Eye (tissue), 1 donor: ENCODE results near the gene ZNF273.
"Not testable (repeated sequence)": the region's sequence is repeated elsewhere in the genome, so short reads cannot be mapped to it uniquely, and the experiment has no call there.

Source experiments
- DNase-seq: peaks from one replicate; pipeline ENCODE4 v3.0.0-alpha.2; 2015

The ZNF273 gene

DNA sequence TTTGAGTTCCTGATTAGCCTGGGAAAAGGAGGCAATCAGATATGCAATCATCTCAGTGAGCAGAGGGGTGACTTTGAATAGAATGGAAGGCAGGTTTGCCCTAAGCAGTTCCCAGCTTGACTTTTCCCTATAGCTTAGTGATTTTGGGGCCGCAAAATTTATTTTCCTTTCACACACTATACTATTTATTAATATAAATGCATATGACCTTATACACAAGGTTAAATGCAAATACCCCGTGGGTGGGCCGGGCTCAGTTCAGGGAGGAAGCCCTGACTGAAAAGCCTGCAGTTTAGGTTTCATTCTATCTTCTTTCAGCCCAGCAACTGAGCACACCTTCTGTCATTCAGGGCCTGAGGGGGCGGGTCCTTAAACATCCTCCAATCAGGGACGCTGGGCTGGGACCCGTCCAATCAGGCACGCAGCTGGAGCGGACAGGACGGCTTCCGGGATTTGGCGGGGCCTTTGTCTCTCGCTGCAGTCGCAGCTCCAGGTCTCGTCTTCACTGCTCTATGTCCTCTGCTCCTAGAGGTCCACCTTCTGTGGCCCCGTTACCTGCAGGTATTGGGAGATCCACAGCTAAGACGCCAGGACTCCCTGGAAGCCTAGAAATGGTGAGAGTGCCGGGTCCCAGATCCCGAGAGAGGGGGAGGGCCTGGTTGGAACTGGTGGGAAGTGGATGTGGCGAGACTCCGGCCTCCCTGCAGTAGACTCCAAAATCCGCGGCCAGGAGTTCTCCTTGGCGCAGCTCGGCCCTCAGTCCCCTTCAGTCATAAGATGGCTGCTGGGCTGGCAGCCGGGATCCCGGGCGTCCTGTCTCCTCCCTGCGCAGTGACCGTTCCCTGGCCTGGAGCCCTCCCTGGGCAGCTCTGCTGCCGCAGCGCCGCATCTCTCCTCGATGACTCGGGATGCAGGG, at the start of gene ZNF273:
TSS of gene ZNF273 (plus strand) at position 468 of the 916 bp plus-strand sequence. CDS start at position 513, 45 bp downstream.
- peak; percentile 96 for DNase-seq

DNA sequence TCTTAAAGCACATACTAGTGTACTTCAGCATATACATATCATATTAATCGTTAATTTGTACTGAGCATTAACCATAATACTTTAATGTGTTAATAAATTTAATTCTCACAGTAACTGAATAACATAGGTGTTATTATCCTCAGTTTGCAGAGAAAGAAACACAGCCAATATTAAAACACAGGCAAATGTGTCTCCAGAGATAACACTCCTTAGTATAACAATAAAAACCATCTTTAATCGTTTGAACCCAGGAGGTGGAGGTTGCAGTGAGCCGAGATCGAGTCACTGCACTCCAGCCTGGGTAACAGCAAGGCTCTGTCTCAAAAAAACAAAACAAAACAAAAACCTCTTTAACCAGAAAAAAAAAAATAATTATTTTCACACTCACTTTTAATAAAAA, 49.4 kb upstream of the ZNF273 start:
- DNase-seq, result no peak

DNA sequence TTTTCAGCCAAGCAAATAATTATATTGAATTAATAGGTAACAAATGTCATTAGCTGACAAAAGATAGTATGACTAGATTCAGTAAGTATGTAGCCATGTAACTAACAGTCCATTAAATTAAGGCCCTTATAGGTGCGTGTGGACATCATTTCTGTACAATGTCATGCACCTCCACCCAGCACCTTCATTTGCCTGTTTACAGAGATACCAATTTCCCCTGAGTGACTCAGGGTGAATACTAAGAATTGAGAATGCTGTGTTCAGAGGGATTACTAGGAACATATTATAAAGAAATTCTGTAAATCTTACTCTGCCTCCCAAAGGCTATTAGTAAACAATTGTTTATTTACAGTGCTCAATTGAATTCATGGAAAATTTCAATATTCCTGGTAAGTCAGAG, 48.1 kb upstream of the ZNF273 start:
- no peak for DNase-seq

DNA sequence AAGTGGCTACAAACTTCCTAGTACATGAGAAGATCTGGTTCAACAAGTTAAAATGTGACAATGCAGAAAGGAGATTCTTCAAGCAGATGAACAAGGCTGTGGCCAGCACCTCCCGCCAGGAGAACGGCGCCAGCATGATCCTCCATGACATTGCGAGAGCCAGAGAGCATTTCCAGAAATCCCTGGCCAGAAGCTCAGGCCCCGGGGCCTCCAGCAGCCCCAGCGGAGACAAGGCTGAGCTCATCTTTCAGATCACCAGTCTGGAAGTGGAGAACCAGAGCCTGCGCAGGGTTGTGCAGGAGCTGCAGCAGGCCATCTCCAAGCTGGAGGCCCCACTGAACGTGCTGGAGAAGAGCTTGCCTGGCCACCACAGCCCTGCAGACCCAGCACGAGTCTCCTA, 40.1 kb upstream of the ZNF273 start:
- DNase-seq, result no peak

DNA sequence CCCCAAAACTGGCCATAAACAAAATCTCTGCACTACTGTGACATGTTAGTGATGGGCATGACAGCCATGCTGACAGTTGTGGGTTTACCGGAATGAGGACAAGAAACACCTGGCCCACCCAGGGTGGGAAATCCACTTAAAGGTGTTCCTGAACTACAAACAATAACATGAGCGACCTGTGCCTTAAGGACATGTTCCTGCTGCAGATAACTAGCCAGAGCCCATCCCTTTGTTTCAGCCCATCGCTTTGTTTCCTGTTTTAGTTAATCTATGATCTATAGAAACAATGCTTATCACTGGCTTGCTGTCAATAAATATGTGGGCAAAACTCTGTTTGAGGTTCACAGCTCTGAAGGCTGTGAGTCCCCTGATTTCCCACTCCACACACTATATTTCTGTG, 39.5 kb upstream of the ZNF273 start:
- not testable (repeated sequence) for DNase-seq

DNA sequence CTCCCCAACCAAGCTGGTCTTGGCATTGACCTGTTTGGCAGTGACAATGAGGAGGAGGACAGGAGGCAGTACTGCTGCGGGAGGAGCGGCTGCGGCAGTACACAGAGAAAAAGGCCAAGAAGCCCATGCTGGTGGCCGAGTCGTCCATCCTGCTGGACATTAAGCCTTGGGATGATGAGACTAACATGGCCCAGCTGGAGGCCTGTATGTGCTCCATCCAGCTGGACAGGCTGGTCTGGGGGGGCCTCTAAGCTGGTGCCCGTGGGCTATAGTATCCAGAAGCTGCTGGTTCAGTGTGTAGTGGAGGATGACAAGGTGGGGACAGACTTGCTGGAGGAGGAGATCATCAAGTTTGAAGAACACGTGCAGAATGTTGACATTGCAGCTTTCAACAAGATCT, 39.1 kb upstream of the ZNF273 start:
- DNase-seq, result no peak

DNA sequence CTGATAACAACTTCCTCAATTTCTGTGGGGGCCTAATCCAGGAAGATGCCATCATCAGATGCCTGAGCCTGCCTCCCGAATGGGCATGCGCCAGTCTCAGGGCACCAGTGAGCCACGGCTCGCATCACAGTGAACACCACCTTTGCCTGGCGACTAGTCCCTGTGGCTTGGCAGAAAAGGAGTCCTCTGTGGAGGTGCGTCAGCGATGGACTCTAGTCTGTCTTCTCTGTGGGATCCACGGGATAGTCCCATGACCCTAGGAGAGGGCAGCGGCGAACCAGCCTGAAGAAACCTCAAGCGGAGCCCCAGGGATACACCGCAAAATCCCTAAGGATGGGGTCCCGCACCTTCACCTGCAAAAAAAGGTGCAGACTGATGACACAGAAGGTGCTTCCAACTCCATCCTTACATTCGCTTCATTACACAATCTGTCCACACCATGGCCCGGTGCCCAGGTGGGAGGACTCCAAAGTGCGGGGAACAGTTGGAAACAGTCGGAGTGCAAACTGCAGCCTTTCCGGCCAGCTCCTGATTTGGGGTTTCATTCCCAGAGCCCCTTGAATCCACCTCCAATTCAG, 35.1 kb upstream of the ZNF273 start:
- no peak for DNase-seq

DNA sequence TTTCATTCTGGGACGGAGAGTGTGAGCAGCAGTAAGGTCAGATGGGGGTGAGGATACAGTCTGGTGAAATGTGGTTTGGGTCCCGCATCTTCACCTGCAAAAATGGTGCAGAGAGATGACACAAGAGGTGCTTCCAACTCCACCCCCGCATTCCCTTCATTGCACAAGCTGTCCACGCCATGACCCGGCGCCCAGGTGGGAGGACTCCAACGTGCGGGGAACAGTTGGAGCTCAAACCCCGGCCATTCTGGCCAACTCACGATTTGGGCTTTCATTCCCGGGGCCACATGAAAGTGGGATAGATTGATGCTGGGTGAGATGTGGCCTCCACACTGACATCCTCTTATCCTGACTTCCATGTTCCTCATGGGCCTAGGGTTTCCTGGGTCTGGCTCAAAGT, 34.6 kb upstream of the ZNF273 start:
- no peak for DNase-seq

DNA sequence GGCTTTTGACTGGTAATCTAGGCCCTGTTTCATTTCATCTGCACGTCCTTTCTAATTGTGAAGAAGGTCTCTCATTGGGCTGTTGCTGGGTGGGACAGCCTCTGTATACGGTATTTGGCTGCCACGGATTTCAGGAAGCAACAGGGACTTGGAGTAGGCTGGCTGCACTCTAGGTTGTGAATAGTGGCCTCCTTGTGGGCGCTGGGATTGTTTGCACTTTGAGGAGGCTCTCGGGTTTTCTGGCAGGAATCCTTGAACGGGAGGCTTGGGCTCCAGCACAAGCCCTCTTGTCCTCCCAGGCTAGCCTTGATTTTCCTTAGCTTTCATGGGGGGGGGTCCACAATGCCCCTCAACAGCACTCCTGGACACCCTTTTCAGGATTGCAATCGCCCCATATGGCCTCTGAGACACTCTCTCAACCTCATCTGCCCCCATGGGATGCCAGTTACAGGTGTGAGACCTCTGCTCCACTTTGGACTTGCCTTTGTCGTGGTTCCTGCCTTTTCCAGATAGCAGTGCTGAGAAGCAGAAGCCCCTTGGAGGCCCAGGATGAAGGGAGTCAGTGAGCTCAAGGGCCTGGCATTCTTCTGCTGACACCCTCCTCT, 33.9 kb upstream of the ZNF273 start:
- DNase-seq, result no peak

DNA sequence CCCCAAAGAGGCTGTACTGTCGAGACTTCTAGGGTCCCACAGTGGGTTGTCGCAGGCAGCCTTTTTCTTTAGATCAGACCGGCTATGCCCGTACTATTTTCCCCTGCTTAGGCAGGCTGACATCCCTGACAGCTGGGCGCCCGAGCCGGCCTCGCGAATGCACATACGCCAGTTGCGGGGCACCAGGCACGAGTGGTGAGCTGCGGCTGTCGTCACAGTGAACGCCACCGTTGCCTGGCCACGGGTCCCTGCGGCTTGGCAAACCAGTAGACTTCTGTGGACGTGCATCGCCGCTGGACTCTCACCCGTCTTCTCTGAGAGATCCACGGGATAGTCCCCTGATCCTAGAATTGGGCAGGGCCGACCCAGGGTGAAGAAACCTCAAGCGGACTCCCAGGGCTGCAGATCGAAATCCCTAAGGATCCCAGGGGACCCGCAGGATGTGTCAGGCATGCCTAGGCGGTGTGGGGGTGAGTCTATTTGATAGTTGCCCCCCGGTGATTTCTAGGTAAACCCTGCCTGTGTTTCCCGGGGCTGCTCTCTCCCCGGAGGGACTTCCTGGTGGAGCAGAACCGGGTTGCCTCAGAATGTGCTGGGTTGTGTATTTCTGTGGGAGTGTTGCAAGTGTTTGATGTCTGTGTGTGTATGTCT, 33.0 kb upstream of the ZNF273 start:
- no peak for DNase-seq

DNA sequence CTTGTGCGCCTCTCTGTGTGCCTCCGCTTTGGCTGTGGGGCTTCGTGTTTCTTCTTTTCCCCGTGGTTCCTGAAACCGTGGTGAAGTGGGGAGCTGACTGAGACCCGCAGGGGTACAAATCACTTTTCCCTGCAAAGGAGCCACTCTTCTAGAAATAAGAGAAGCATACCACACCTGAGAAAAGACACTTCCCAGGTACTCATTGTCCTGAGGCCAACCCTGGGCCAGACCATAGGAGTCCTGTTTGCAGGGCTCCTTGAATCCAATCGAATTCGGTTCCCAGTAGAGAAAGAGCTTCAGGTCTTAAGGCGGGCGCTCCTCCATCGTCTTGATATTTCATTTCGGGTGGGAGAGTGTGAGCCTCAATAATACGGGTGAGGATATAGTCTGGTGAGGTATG, 32.4 kb upstream of the ZNF273 start:
- DNase-seq, result no peak

DNA sequence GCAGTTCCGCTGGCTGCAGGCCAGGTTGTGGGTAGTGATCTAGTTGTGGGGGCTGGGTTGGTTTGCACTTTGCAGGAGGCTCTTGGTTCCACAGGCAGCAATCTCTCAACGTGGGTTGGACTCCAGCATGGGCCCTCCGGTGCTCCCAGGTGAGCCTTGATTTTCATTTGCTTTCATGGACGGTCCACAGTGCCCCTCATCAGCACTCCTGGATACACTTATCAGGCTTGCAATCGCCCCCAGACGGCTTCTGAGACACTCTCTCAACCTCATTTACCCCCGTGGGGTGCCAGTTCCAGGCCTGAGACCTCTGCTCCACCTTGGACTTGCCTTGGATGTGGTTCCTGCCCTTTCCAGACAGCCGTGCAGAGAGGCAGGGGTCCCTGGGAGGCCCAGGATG, 31.3 kb upstream of the ZNF273 start:
- DNase-seq, result no peak

DNA sequence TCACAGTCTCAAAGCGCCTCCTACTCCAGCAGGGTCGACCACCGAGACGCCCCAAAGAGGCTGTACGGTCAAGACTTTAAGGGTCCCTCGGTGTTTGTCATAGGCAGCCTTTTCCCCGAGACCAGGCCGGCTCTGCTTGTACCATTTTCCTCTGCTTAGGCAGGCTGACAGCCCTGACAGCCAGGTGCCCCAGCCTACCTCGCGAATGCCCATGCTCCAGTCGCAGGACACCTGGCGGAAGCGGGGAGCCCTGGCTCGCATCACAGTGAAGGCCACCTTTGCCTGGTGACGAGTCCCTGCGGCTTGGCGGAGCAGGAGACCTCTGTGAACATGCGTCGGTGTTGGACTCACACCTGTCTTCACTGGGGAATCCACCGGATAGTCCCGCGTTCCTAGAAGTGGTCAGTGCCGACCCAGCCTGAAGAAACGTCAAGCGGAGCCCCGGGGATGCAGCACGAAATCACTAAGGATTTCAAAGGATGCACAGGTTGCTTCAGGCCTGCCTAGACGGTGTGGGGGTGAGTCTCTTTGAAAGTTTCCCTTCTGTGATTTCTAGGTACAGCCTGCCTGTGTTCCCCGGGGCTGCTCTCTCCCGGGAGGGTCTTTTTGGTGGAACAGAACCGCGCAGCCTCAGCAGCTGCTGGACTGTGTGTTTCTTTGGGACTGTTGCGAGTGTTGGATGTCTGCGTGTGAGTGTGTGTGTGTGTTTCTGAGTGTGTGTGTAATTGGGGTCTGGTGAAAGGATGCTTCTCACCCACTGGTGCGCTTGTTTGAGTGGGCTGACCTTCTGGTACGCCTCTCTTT, 30.5 kb upstream of the ZNF273 start:
- DNase-seq, result no peak

DNA sequence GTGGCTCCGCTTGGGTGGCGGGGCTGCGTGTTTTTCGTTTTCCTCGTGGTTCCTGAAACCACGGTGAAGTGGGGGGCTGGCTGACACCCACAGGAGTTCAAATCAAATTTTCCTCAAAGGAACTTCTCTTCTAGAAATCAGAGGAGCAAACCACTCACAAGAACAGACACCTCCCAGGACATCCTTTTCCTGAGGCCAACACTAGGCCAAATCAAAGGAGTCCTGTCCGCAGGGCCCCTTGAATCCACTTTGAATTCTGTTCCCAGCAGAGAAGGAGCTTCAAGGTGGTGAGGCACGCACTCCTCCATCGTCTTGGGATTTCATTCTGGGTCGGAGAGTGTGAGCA, 29.9 kb upstream of the ZNF273 start:
- no peak for DNase-seq

DNA sequence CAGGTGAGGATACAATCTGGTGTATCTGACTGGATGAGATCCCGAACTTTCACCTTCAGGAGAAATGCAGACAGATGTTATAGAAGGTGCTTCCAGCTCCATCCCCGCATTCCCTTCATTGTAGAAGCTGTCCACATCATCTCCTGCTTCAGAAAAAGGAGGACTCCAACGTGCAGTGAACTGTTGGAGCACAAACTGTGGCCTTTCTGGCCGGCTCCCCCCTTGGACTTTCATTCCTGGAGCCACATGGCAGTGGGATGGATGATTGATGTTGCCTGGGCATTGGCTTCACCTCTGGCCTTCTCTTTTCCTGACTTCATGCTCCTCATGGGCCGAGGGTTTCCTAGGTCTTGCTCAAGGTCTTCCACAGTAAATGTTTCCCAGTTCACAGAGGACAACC, 29.6 kb upstream of the ZNF273 start:
- no peak for DNase-seq

DNA sequence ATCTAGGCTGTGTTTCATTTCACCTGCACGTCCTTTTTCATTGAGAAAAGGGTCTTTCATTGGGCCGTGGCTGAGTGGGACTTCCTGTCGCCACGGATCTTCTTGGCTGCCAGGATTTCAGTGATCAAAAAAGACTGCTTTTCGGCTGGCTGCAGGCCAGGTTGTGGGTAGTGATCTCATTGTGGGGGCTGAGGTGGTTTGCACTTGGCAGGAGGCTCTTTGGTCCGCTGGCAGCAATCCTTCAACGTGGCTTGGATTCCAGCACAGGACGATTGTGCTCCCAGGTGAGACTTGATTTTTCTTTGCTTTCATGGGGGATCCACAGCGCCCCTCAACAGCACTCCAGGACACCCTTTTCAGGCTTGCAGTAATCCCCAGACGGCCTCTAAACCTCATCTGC, 29.0 kb upstream of the ZNF273 start:
- DNase-seq, result no peak

DNA sequence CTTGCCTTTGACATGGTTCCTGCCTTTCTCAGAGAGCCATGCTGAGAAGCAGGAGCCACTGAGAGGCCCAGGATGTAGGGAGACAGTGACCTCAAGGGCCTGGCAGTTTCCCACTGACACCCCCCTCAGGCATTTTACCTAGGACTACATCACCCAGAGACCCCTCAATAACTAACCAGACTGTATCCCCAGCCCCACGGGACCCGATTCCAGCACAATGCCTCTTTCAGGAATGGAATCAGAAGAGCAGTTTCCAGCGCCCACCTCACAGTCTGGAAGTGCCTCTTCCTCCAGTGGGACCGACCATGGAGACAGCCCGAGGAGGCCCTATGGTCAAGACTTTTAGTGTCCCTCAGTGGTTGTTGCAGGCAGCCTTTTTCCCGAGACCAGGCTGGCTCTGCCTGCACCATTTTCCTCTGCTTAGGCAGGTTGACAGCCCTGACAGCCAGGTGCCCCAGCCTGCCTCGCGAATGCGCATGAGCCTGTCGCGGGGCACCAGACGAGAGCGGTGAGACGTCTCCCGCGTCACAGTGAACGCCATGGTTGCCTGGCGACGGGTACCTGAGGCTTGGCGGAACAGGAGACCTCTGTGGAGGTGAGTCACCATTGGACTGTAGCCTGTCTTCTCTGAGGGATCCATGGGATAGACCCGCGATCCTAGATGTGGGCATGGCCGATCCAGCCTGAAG, 28.4 kb upstream of the ZNF273 start:
- no peak for DNase-seq

DNA sequence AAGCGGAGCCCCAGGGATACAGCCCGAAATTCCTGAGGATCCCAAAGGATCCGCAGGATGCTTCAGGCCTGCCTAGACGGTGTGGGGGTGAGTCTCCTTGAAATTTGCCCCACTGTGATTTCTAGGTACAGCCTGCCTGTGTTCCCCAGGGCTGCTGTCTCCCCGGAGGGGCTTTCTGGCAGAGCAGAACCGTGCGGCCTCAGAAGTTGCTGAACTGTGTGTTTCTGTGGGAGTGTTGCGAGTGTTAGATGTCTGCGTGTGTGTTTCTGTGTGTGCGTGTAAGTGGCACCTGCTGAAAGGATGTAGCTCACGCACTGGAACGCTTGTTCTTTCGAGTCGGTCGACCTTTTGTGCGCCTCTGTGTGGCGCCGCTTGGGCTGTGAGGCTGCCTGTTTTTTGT, 27.8 kb upstream of the ZNF273 start:
- no peak for DNase-seq

DNA sequence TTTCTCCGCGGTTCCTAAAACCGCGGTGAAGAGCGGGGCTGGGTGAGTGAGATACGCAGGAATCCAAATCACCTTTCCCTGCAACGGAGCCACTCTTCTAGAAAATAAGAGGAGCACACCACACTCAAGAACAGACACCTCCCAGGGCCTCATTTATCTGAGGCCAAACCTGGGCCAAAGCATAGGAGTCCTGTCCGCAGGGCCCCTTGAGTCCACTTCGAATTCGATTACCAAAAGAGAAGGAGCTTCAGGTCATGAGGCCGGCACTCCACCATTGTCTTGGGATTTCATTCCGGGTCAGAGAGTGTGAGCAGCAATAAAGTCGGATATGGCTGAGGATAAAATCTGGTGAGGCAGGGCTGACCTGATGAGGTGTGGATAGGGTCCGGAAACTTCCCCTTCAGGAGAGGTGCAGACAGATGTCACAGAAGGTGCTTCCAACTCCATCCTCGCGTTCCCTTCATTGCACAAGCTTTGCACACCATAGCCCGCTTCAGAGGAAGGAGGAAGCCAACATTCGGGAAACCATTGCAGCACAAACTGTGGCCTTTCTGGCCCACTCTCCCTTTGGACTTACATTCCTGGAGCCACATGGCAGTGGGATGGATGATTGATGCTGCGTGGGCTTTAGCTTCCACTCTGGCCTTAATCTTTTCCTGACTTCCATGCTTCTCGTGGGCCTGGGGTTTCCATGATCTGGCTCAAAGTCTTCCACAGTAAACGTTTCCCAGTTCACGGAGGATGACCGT, 27.2 kb upstream of the ZNF273 start:
- no peak for DNase-seq

DNA sequence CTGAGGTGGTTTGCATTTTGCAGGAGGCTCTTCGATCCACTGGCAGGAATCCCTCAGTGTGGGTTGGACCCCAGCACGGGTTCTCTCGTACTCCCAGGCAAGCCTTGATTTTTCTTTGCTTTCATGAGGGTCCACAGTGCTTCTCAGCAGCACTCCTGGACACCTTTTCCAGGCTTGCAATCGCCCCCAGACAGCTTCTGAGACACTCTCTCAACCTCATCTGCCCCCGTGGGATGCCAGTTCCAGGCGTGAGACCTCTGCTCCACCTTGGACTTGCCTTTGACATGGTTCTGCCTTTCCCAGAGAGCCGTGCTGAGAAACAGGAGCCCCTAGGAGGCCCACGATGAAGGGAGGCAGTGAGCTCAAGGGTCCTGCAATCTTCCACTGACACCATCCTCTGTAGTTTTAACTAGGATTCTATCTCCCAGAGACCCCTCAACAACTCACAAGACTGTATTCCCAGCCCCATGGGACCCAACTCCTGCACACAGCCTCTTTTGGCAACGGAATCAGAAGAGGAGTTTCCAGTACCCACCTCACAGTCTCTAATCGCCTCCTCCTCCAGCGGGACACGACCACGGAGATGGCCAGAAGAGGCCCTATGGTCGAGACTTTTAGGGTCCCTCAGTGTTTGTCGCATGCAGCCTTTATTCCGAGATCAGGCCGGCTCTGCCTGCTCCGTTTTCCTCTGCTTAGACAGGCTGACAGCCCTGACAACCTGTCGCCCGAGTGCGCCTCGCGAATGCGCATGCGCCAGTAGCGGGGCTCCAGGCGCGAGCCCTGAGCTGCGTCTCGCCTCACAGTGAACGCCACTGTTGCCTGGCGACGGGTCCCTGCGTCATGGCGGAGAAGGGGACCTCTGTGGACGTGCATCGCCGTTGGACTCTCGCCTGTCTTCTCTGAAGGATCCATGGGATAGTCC, 26.0 kb upstream of the ZNF273 start:
- peak; percentile 89 for DNase-seq
